Right atrium auricular region (tissue), 2 donors: Measurements from ENCODE around the gene MIGA1. TPM values are rescaled to one million over a fixed set of nuclear protein-coding genes. Genes with fewer than 3 reads are reported as not detected.
"Not testable (repeated sequence)": the region's sequence is repeated elsewhere in the genome, so short reads cannot be mapped to it uniquely, and the experiment has no call there.

ENCODE experiments used
- DNase-seq: peaks from one replicate; pipeline ENCODE4 v3.0.0-alpha.2; 2019; ENCODE audit warnings: low spot score
- H3K27ac ChIP-seq, 2 donors: fragments of 200-600 bp; sonication (generic); 1 replicate in 1 of 2; 2 replicates in 1 of 2; pipeline ENCODE4 v1.5.1; 2016 to 2019
- H3K27me3 ChIP-seq, 2 donors: fragments of 200-600 bp; sonication (generic); one replicate each; pipeline versions ENCODE4 v1.5.1 to v1.6.0; 2017 to 2019
- H3K36me3 ChIP-seq: fragments of 200-600 bp; sonication (generic); one replicate; pipeline ENCODE4 v1.5.1; 2016
- H3K4me1 ChIP-seq, 2 donors: fragments of 200-600 bp; sonication (generic); one replicate each; pipeline versions ENCODE4 v1.5.1 to v1.6.0; 2017 to 2019
- H3K4me3 ChIP-seq, 2 donors: fragments of 200-600 bp; sonication (generic); 1 replicate in 1 of 2; 2 replicates in 1 of 2; pipeline ENCODE4 v1.5.1; 2017 to 2019; ENCODE audit warnings: mild to moderate bottlenecking in 1 of 2, moderate library complexity in 1 of 2
- H3K9me3 ChIP-seq, 2 donors: fragments of 200-600 bp; sonication (generic); one replicate each; pipeline ENCODE4 v1.5.1; 2019
- CTCF ChIP-seq, 2 donors: fragments of 200-600 bp; sonication (generic); IDR thresholded peaks; one replicate each; pipeline ENCODE4 v1.5.1; 2019; ENCODE audit warnings: antibody characterized with exemption in 2 of 2
- total RNA-seq, 2 donors: library from RNA; depleted of rRNA; stranded (reverse); fragments of >200 nt; gene quantifications; one replicate each; pipeline ENCODE4 v1.1.0, GENCODE V29; 2016

Gene MIGA1
- total RNA-seq, 2 donors from 2014 or later: 8.5 to 10.1 TPM

GRCh38 chr1:77794550-77794949 lies 15.1 kb downstream of the MIGA1 start:
- TF ChIP-seq CTCF (IDR thresholded peaks at IDR 0.05): no peak
- Histone ChIP-seq H3K27ac (no peak overlapping the region), H3K9me3 (no peaks in the 10 kb centered on the region), H3K27me3 (no peaks in the 10 kb centered on the region), H3K36me3 (no peaks in the 10 kb centered on the region), H3K4me1 (no peaks in the 10 kb centered on the region), H3K4me3 (no peak overlapping the region)
- DNase-seq: no peak

- Histone ChIP-seq H3K4me1 (no peaks in the 10 kb centered on the region), H3K9me3 (no peaks in the 10 kb centered on the region), H3K36me3 (peaks cover 2% of the 10 kb centered on the region), H3K4me3 (no peak overlapping the region), H3K27ac (no peak overlapping the region), H3K27me3 (no peaks in the 10 kb centered on the region)
- TF ChIP-seq CTCF (IDR thresholded peaks at IDR 0.05): no peak
- DNase-seq: no peak
Measured at GRCh38 chr1:77796695-77797405, 17.4 kb downstream of the MIGA1 start.

- H3K9me3 ChIP-seq: no peaks in the 10 kb centered on the region
- no peaks in the 10 kb centered on the region for H3K4me1 ChIP-seq
- H3K27me3 ChIP-seq: no peaks in the 10 kb centered on the region
- H3K4me3 ChIP-seq: no peak overlapping the region
- peaks cover 14% of the 10 kb centered on the region for H3K36me3 ChIP-seq
- H3K27ac ChIP-seq: no peak overlapping the region
- no peak for DNase-seq
- no peak for TF ChIP-seq CTCF (IDR thresholded peaks at IDR 0.05)
Measured at GRCh38 chr1:77797991-77798390, 18.5 kb downstream of the MIGA1 start.

DNA sequence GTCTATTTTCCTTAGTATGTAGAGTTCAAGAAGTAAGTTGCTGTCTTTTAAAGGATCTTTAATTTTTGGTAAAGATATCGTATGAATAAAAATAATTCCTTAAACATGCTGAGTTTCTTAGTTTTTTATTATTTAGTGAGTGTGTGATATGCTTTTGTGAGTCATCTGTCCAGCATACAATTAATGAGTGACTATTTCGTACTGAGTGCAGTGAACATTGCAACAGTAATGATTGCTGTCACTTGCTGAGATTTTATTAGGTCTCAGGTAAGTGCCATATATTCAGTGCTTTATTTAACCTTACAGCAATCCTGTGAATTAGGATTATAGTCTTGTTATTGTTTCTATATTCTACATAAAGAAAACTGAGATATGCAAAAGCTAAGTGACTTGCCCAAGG lies 22.6 kb downstream of the MIGA1 start:
- H3K36me3 ChIP-seq: peaks cover 19% of the 10 kb centered on the region

GRCh38 chr1:77803371-77803770 lies 23.9 kb downstream of the MIGA1 start:
- Histone ChIP-seq H3K27me3 (no peaks in the 10 kb centered on the region), H3K27ac (no peak overlapping the region), H3K36me3 (peaks cover 33% of the 10 kb centered on the region), H3K4me3 (no peak overlapping the region), H3K9me3 (no peaks in the 10 kb centered on the region), H3K4me1 (no peaks in the 10 kb centered on the region)
- DNase-seq: no peak
- no peak for TF ChIP-seq CTCF (IDR thresholded peaks at IDR 0.05)

More for the DNA sequence above, 22.6 kb downstream of the MIGA1 start:
- Histone ChIP-seq H3K4me3 (no peak overlapping the region), H3K9me3 (no peaks in the 10 kb centered on the region), H3K4me1 (no peaks in the 10 kb centered on the region), H3K27ac (no peak overlapping the region), H3K27me3 (no peaks in the 10 kb centered on the region)
- TF ChIP-seq CTCF (IDR thresholded peaks at IDR 0.05): no peak
- no peak for DNase-seq

- DNase-seq, H3K4me1 ChIP-seq, H3K27me3 ChIP-seq, H3K4me3 ChIP-seq, H3K9me3 ChIP-seq, H3K27ac ChIP-seq: not testable (repeated sequence)
- H3K36me3 ChIP-seq: peaks cover 39% of the 10 kb centered on the region
Measured at GRCh38 chr1:77809787-77810462, 30.5 kb downstream of the MIGA1 start.

DNA sequence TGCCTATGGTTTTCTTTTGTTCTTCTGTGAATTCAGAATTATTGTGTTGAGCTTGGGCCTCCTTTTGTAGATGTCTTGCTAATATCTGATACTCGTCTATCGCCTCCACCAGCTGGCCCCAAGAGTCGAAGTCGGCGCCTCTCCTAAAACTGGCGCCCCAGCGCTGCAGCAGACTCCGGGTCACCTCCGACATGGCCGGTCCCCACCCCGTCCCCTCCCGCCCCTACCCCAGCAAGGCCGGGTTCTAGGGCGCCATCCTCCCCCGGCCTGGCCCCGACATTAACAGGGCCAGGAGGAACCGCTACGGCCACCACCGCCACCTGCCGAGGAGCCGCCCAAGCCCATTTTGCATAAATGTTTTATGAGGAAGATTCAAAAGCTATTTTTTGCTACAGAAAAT lies 32.1 kb downstream of the MIGA1 start:
- H3K27me3 ChIP-seq, H3K27ac ChIP-seq, H3K4me1 ChIP-seq, DNase-seq, H3K9me3 ChIP-seq, H3K4me3 ChIP-seq: not testable (repeated sequence)
- H3K36me3 ChIP-seq: peaks cover 48% of the 10 kb centered on the region
